Gastroesophageal sphincter (tissue), 4 donors: ENCODE results near the gene PSMD5. TPM values are rescaled to one million over a fixed set of nuclear protein-coding genes. Genes with fewer than 3 reads are reported as not detected.

Experiments
- ATAC-seq: fragments of 150-250 bp; one replicate; pipeline ENCODE4 v1.9.1; 2016; ENCODE audit warnings: mild to moderate bottlenecking, moderate library complexity
- H3K27ac ChIP-seq, 4 donors: fragments of 200-600 bp; sonication (generic) in 3 of 4; 1 replicate in 3 of 4; 2 replicates in 1 of 4; pipeline ENCODE4 v1.5.1; 2016 to 2019
- H3K27me3 ChIP-seq: fragments of 200-600 bp; sonication (generic); one replicate; pipeline ENCODE4 v1.5.1; 2019
- H3K36me3 ChIP-seq, 2 donors: fragments of 200-600 bp; sonication (generic); one replicate each; pipeline ENCODE4 v1.5.1; 2019; ENCODE audit warnings: control low read depth in 1 of 2
- H3K4me1 ChIP-seq, 3 donors: fragments of 200-600 bp; sonication (generic); 1 replicate in 2 of 3; 2 replicates in 1 of 3; pipeline ENCODE4 v1.5.1; 2016 to 2019; ENCODE audit warnings: control low read depth in 2 of 3
- H3K4me3 ChIP-seq, 2 donors: fragments of 200-600 bp; sonication (generic); one replicate each; pipeline ENCODE4 v1.5.1; 2019; ENCODE audit warnings: mild to moderate bottlenecking in 1 of 2, moderate library complexity in 1 of 2
- H3K9me3 ChIP-seq, 3 donors: fragments of 200-600 bp; sonication (generic); one replicate each; pipeline ENCODE4 v1.5.1; 2017 to 2019; ENCODE audit warnings: control low read depth in 2 of 3
- EP300 ChIP-seq: sonication (generic); formaldehyde crosslinking; IDR thresholded peaks from one replicate; pipeline ENCODE4 v1.6.1; 2017; ENCODE audit warnings: antibody characterized with exemption, mild to moderate bottlenecking
- POLR2A ChIP-seq, 2 donors: fragments of 450-650 bp; IDR thresholded peaks; one replicate each; pipeline ENCODE4 v1.6.1; 2017; ENCODE audit warnings: antibody characterized with exemption in 2 of 2, mild to moderate bottlenecking in 2 of 2, moderate library complexity in 1 of 2
- POLR2AphosphoS5 ChIP-seq: sonication (generic); formaldehyde crosslinking; IDR thresholded peaks from one replicate; pipeline ENCODE4 v1.6.1; 2017; ENCODE audit warnings: antibody characterized with exemption
- WGBS, 2 donors: methylation state at CpG; one replicate each; pipeline ENCODE4 v1.1.5; 2018; ENCODE audit warnings: low coverage in 1 of 2; 5-methylcytosine and 5-hydroxymethylcytosine counted together
- total RNA-seq, 4 donors: library from RNA; depleted of rRNA; stranded (reverse); fragments of >200 nt; gene quantifications; one replicate each; pipeline ENCODE4 v1.1.0, GENCODE V29; 2016
- TF ChIP-seq, protein P1 (sequence below), 4 experiments: fragments of 200-600 bp in 2 of 4; fragments of 450-650 bp in 2 of 4; sonication (generic) in 1 of 4; IDR thresholded peaks; one replicate each; pipeline ENCODE4 v1.5.1; 2017 to 2019; ENCODE audit warnings: antibody characterized with exemption in 4 of 4, mild to moderate bottlenecking in 2 of 4, moderate library complexity in 2 of 4

PSMD5 gene
- total RNA-seq, 4 donors from 2014 or later: 26.8 to 42.8 (median 33.2) TPM

DNA sequence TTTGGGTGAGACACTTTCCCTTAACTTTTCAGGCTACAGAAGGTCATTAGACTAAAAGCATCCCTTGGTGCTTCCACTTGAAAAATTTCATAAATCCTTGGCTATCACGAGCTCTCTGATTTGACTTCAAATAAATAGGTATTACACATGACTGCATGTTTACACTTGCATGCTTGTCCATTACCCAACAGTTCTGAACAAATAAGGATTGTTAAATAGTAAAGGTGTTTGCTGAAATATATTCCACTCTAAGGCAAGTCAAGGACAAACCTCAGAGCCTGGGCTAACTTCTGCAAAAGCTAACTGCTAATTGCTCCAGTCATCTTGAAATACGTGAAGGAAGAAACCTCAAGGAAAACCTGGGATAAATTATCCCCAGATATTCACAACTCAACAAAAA is 64.0 kb downstream of the PSMD5 start:
- H3K4me1 ChIP-seq: peaks cover 0 to 20% (median 0%) of the 10 kb centered on the region in 3 donors
- no peak overlapping the region for H3K4me3 ChIP-seq
- no peak for ATAC-seq
- no peaks in the 10 kb centered on the region for H3K27me3 ChIP-seq
- peaks cover 0 to 68% of the 10 kb centered on the region in 2 donors for H3K36me3 ChIP-seq
- TF ChIP-seq, protein P1, sequence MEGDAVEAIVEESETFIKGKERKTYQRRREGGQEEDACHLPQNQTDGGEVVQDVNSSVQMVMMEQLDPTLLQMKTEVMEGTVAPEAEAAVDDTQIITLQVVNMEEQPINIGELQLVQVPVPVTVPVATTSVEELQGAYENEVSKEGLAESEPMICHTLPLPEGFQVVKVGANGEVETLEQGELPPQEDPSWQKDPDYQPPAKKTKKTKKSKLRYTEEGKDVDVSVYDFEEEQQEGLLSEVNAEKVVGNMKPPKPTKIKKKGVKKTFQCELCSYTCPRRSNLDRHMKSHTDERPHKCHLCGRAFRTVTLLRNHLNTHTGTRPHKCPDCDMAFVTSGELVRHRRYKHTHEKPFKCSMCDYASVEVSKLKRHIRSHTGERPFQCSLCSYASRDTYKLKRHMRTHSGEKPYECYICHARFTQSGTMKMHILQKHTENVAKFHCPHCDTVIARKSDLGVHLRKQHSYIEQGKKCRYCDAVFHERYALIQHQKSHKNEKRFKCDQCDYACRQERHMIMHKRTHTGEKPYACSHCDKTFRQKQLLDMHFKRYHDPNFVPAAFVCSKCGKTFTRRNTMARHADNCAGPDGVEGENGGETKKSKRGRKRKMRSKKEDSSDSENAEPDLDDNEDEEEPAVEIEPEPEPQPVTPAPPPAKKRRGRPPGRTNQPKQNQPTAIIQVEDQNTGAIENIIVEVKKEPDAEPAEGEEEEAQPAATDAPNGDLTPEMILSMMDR (IDR thresholded peaks at IDR 0.05): no peak
- no peak for TF ChIP-seq POLR2AphosphoS5
- no peak for TF ChIP-seq POLR2A (IDR thresholded peaks at IDR 0.05)
- TF ChIP-seq EP300: no peak
- H3K9me3 ChIP-seq: no peaks in the 10 kb centered on the region
- WGBS, 2 donors: 83 to 86% methylated on average over 2 of the region's 2 CpGs
- no peak overlapping the region for H3K27ac ChIP-seq

DNA sequence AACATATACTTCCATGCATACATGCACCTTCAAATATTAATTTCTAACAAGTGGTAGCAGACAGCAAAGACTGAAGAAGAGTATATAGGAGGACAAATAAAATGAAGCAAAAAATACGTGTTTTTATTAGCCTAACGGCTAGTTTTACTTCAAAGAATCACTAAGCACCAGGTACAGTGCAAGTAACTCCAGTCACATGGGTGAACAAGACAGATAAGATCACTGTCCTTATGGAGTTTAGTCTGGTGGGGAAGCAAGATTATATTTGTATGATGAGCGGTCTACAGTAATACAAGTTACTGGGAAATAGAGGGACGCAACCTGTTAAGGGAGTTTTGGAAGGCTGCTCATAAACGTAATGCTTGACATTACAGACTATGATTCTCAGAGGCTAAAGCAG is 65.5 kb downstream of the PSMD5 start:
- no peak overlapping the region for H3K4me3 ChIP-seq
- H3K36me3 ChIP-seq: peaks cover 0 to 80% of the 10 kb centered on the region in 2 donors
- peaks cover 0 to 15% (median 0%) of the 10 kb centered on the region in 3 donors for H3K4me1 ChIP-seq
- no peak overlapping the region for H3K27ac ChIP-seq
- ATAC-seq: no peak
- no peak for TF ChIP-seq POLR2A (IDR thresholded peaks at IDR 0.05)
- TF ChIP-seq, protein P1 (IDR thresholded peaks at IDR 0.05): no peak
- TF ChIP-seq POLR2AphosphoS5: no peak
- TF ChIP-seq EP300: no peak
- 84 to 94% methylated on average over 5 of the region's 5 CpGs for WGBS, 2 donors
- H3K9me3 ChIP-seq: no peaks in the 10 kb centered on the region
- H3K27me3 ChIP-seq: no peaks in the 10 kb centered on the region

DNA sequence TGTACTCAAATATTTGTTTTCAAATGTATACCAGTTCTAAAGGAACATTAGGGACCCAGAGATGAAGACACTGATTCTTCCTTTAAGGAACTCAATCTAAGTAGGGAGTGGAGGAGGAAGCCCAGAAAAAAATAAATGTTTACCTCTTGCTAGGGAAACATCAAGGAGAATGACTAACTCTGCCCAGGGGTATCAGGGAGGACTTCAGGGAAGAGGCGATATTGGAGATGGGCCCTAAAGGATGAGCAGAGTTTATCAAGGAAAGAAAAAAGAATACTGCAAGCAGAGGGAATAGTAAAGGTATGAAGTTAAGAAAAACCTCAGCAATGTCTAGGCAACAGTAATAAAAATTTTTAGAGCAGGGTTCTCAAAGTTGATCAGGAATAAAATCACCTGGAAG is 65.9 kb downstream of the PSMD5 start:
- WGBS, 2 donors: no CpG with 5 or more reads among the region's 1 CpG
- TF ChIP-seq, protein P1 (IDR thresholded peaks at IDR 0.05): no peak
- TF ChIP-seq POLR2AphosphoS5 (no peak), POLR2A (IDR thresholded peaks at IDR 0.05) (no peak), EP300 (no peak)
- peaks cover 0 to 85% of the 10 kb centered on the region in 2 donors for H3K36me3 ChIP-seq
- no peak overlapping the region for H3K4me3 ChIP-seq
- no peaks in the 10 kb centered on the region for H3K27me3 ChIP-seq
- no peaks in the 10 kb centered on the region for H3K9me3 ChIP-seq
- peaks cover 0 to 15% (median 0%) of the 10 kb centered on the region in 3 donors for H3K4me1 ChIP-seq
- ATAC-seq: no peak
- H3K27ac ChIP-seq: no peak overlapping the region

DNA sequence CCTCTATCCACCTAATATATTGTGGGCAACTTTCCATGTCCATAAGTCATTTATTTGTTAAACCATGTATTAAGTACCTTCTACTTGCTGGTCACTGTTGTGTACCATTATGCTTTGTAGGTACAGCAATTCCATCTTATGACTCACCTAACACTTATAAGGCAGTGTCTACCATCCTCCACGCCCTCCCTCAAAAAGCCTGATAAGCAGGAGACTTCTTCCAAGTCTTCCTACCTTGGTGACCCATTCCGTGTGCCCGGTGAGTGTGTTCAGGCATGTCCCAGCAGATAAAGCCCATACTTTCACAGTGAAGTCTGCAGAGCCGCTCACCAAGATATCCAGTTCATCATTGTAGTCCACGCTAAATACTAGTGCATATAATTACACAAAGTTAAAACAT is 66.9 kb downstream of the PSMD5 start:
- Histone ChIP-seq H3K9me3 (no peaks in the 10 kb centered on the region), H3K36me3 (peaks cover 3 to 94% of the 10 kb centered on the region in 2 donors), H3K27ac (no peak overlapping the region), H3K4me1 (peaks cover 0 to 13% (median 0%) of the 10 kb centered on the region in 3 donors), H3K4me3 (no peak overlapping the region), H3K27me3 (no peaks in the 10 kb centered on the region)
- no peak for ATAC-seq
- WGBS, 2 donors: 96% methylated on average over 5 of the region's 5 CpGs
- TF ChIP-seq POLR2AphosphoS5 (no peak), EP300 (no peak), POLR2A (IDR thresholded peaks at IDR 0.05) (no peak)
- TF ChIP-seq, protein P1 (IDR thresholded peaks at IDR 0.05): no peak

DNA sequence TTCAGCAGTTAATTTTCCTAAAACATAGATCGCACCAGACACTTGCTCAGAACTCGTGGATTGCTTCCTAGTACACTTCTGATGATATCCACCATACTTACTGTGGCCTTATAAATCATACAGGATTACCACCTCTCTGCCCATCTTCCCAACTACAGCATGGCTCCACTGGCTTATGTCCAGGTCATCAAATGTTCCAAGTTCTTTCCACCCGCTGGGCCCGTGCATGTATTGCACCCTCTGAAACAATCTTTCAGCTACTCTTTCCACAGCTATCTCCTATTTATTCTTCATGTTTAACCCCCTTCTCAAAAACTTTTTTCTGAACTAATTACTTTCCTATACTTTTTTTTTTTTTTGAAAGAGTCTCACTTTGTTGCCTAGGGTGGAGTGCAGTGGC is 68.0 kb downstream of the PSMD5 start:
- Histone ChIP-seq H3K4me3 (no peak overlapping the region), H3K4me1 (peaks cover 0 to 8% (median 0%) of the 10 kb centered on the region in 3 donors), H3K27ac (no peak overlapping the region), H3K9me3 (no peaks in the 10 kb centered on the region), H3K27me3 (no peaks in the 10 kb centered on the region), H3K36me3 (peaks cover 7 to 98% of the 10 kb centered on the region in 2 donors)
- no peak for ATAC-seq
- TF ChIP-seq EP300 (no peak), POLR2AphosphoS5 (no peak), POLR2A (IDR thresholded peaks at IDR 0.05) (no peak)
- TF ChIP-seq, protein P1 (IDR thresholded peaks at IDR 0.05): no peak
- WGBS, 2 donors: 86 to 94% methylated on average over 3 to 4 of the region's 4 CpGs
